Thyroid gland (tissue), 4 donors: ENCODE results near the gene GPR158. TPM values are rescaled to one million over a fixed set of nuclear protein-coding genes. Genes with fewer than 3 reads are reported as not detected.

Experiments used
- DNase-seq, 2 donors: peaks; one replicate each; pipeline ENCODE4 v3.0.0-alpha.2; 2019
- H3K27ac ChIP-seq, 3 donors: fragments of 200-600 bp; sonication (generic); 1 replicate in 2 of 3; 2 replicates in 1 of 3; pipeline ENCODE4 v1.5.1; 2016 to 2019; ENCODE audit warnings: mild to moderate bottlenecking in 1 of 3, moderate library complexity in 1 of 3
- H3K27me3 ChIP-seq: fragments of 200-600 bp; sonication (generic); one replicate; pipeline ENCODE4 v1.5.1; 2019
- H3K36me3 ChIP-seq, 2 donors: fragments of 200-600 bp; sonication (generic); one replicate each; pipeline ENCODE4 v1.5.1; 2016 to 2019
- H3K4me1 ChIP-seq, 2 donors: fragments of 200-600 bp; sonication (generic); one replicate each; pipeline ENCODE4 v1.5.1; 2017 to 2019
- H3K4me3 ChIP-seq, 3 donors: fragments of 200-600 bp; sonication (generic); replicated peaks in 1 of 3; 1 replicate in 2 of 3; 2 replicates in 1 of 3; pipeline ENCODE4 v1.5.1; 2016; ENCODE audit warnings: mild to moderate bottlenecking in 1 of 3
- H3K9me3 ChIP-seq: fragments of 200-600 bp; sonication (generic); one replicate; pipeline ENCODE4 v1.5.1; 2017
- POLR2A ChIP-seq, 2 donors: fragments of 450-650 bp; IDR thresholded peaks; one replicate each; pipeline ENCODE4 v1.6.1; 2017; ENCODE audit warnings: antibody characterized with exemption in 2 of 2, mild to moderate bottlenecking in 2 of 2, moderate library complexity in 1 of 2
- WGBS, 2 donors: methylation state at CpG; one replicate each; pipeline ENCODE4 v1.1.5; 2017; 5-methylcytosine and 5-hydroxymethylcytosine counted together
- intact Hi-C: fragments of 100-400 bp; cut with DNase I; formaldehyde crosslinking; loops from one replicate; pipeline ENCODE4 v1.15.1; 2023
- total RNA-seq, 4 donors: library from RNA; depleted of rRNA; stranded (reverse); fragments of >200 nt; gene quantifications; one replicate each; pipeline ENCODE4 v1.2.3, GENCODE V29; 2016
- TF ChIP-seq, protein P1 (sequence below), 6 experiments: fragments of 200-600 bp in 3 of 6; fragments of 450-650 bp in 3 of 6; sonication (generic) in 3 of 6; IDR thresholded peaks; one replicate each; pipeline ENCODE4 v1.5.1; 2016 to 2019; ENCODE audit warnings: antibody characterized with exemption in 6 of 6, mild to moderate bottlenecking in 2 of 6, inconsistent platforms in 1 of 6, moderate library complexity in 1 of 6

GPR158 gene
- total RNA-seq, 4 donors from 2014 or later = 0.13 to 1.9 (median 1.2) TPM

DNA sequence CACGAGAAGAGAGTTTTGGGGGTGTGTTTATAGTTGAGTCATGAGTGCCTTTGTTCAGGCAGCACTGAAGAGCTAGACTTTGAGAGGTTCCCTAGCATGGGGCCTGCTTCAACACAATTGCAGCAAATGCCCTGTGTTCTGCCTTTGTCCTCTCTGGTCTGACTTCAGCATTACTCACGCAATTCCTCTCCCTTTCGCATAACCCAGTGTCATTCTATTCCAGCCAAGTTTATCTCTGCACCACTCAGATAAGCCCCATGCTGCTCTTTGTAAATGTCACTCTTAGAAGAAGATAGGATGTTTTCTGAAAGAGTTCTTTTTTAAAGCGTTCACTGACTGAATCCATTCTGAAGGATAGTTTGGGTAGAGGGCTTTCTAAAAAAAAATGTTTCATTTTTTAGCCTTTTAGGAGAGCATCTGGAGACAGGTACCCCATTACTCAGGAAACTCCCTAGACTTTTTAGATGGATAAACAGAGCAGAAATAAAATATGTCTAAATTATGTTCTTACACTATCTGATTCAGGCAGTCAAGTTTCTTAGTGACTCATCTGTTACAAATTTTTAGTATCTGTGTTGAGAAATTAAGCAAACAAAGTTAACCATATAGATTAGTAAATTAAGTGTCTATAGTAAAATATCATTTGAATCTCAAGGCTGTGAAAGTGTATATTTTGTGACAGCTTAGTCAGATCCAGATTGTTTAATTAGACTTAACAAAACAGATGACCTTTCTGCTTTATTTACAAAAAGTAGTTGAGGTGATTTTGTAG is 318.5 kb downstream of the GPR158 start:
- Histone ChIP-seq H3K27ac (no peak overlapping the region), H3K4me1 (no peaks in the 10 kb centered on the region), H3K27me3 (no peaks in the 10 kb centered on the region), H3K9me3 (no peaks in the 10 kb centered on the region), H3K36me3 (no peaks in the 10 kb centered on the region), H3K4me3 (no peak overlapping the region)
- intact Hi-C loops = no loop called here
- WGBS, 2 donors = 42 to 43% methylated on average over 4 of the region's 4 CpGs
- DNase-seq = no peak
- no peak for TF ChIP-seq POLR2A (IDR thresholded peaks at IDR 0.05)
- TF ChIP-seq, protein P1, sequence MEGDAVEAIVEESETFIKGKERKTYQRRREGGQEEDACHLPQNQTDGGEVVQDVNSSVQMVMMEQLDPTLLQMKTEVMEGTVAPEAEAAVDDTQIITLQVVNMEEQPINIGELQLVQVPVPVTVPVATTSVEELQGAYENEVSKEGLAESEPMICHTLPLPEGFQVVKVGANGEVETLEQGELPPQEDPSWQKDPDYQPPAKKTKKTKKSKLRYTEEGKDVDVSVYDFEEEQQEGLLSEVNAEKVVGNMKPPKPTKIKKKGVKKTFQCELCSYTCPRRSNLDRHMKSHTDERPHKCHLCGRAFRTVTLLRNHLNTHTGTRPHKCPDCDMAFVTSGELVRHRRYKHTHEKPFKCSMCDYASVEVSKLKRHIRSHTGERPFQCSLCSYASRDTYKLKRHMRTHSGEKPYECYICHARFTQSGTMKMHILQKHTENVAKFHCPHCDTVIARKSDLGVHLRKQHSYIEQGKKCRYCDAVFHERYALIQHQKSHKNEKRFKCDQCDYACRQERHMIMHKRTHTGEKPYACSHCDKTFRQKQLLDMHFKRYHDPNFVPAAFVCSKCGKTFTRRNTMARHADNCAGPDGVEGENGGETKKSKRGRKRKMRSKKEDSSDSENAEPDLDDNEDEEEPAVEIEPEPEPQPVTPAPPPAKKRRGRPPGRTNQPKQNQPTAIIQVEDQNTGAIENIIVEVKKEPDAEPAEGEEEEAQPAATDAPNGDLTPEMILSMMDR (IDR thresholded peaks at IDR 0.05) = no peak

DNA sequence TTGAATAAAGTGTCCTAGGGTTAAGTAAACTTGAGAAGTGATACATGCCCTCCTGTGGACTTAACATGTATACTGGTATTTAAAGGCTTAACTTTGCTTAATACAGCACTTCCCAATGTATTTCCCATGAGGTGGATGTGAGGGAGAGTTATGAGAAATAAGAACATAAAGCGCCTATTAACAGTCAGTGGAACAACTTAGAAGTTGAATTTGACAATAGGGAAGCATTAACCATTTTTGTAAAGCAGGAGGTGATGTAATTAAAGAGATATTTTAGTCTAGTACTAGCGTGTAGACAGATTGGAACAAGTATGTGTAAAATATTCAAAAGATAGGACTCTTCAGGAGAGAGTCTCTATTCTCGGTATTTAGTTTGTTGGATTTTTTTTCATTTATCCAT is 322.4 kb downstream of the GPR158 start:
- WGBS, 2 donors = 81 to 83% methylated on average over 3 of the region's 3 CpGs

DNA sequence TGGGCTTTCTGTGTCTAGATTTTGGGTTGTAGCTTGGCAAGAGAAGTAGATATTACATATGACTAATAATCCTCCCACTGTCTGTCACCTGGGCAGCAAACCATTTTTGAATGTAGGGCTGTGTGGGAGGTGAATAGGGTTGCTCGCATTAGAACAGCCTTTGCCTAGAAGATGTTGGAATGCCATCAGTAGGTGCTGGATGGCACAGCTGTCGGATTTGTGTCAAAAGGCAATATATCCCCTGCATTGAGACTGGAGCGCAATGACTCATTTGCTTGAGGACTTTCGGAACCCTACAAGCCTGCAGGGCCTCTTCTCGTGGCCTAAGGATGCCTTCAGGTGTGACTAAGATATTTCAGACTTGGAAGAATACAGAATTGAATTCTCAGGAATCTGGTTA is 323.8 kb downstream of the GPR158 start:
- TF ChIP-seq, protein P1 (IDR thresholded peaks at IDR 0.05) = no peak
- TF ChIP-seq POLR2A (IDR thresholded peaks at IDR 0.05) = no peak
- intact Hi-C loops = no loop called here

More for the DNA sequence above, 322.4 kb downstream of the GPR158 start:
- TF ChIP-seq, protein P1 (IDR thresholded peaks at IDR 0.05) = no peak
- TF ChIP-seq POLR2A (IDR thresholded peaks at IDR 0.05) = no peak
- H3K4me1 ChIP-seq = no peaks in the 10 kb centered on the region
- DNase-seq = no peak
- H3K9me3 ChIP-seq = no peaks in the 10 kb centered on the region
- no peaks in the 10 kb centered on the region for H3K36me3 ChIP-seq
- intact Hi-C loops = no loop called here
- no peak overlapping the region for H3K4me3 ChIP-seq
- no peaks in the 10 kb centered on the region for H3K27me3 ChIP-seq
- H3K27ac ChIP-seq = no peak overlapping the region

DNA sequence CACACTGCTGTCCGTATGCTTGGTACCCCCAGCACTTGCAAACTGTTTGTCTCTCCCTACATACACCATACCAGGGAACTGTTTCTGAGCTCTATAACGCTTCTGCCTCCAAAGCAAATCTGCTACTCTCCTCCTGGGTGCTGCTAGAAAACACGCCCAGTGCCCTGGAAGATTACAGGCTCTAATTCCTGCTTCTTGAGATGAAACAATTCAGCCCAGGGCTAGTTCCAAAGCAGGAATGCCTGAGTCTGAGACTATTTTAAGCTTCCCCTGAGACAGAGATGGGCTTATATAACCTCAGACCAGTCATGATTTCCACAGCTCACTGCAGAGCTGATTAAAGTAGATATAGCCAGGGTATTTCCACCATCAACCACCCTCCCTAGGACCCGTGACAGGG is 327.1 kb downstream of the GPR158 start:
- intact Hi-C loops = no loop called here
- no peaks in the 10 kb centered on the region for H3K27me3 ChIP-seq
- H3K36me3 ChIP-seq = no peaks in the 10 kb centered on the region
- WGBS, 2 donors = 59 to 74% methylated on average over 4 of the region's 4 CpGs
- TF ChIP-seq, protein P1 (IDR thresholded peaks at IDR 0.05) = no peak
- no peak for TF ChIP-seq POLR2A (IDR thresholded peaks at IDR 0.05)
- no peak for DNase-seq
- H3K4me1 ChIP-seq = no peaks in the 10 kb centered on the region
- no peaks in the 10 kb centered on the region for H3K9me3 ChIP-seq
- H3K4me3 ChIP-seq = no peak overlapping the region
- H3K27ac ChIP-seq = no peak overlapping the region

More for the DNA sequence above, 323.8 kb downstream of the GPR158 start:
- Histone ChIP-seq H3K27me3 (no peaks in the 10 kb centered on the region), H3K36me3 (no peaks in the 10 kb centered on the region), H3K4me1 (no peaks in the 10 kb centered on the region), H3K4me3 (no peak overlapping the region), H3K9me3 (no peaks in the 10 kb centered on the region), H3K27ac (no peak overlapping the region)
- 78 to 79% methylated on average over 5 of the region's 5 CpGs for WGBS, 2 donors
- no peak for DNase-seq

DNA sequence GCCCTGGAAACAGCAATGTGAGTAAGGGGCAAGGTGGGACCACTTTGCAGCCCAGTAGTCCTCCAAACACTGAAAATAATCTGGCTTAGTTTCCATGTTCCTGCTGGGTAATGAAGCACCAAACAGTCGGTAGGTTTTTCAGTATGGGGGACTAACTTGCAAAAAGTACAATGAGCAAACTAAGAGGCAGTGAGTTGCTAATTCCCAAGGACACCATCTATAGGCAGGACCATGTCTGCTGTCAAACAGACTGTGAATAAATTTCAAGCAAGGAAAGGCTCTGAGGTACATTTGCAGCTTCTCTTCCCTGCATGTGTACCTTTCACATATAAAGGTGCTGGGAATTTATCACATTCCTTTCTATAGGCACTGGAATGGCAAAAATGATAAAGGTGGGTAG is 327.7 kb downstream of the GPR158 start:
- intact Hi-C loops = no loop called here
- 50 to 63% methylated on average over 1 of the region's 1 CpG for WGBS, 2 donors

More for the DNA sequence above, 327.7 kb downstream of the GPR158 start:
- Histone ChIP-seq H3K27ac (no peak overlapping the region), H3K9me3 (no peaks in the 10 kb centered on the region), H3K4me1 (no peaks in the 10 kb centered on the region), H3K36me3 (no peaks in the 10 kb centered on the region), H3K4me3 (no peak overlapping the region), H3K27me3 (no peaks in the 10 kb centered on the region)
- DNase-seq = no peak
- TF ChIP-seq, protein P1 (IDR thresholded peaks at IDR 0.05) = no peak
- TF ChIP-seq POLR2A (IDR thresholded peaks at IDR 0.05) = no peak
